HL-60 (cell line): Measurements from ENCODE around the gene TRPM1.

Source experiments
- CTCF ChIP-seq: IDR thresholded peaks from one replicate; pipeline ENCODE4 v1.5.1; 2011; ENCODE audit warnings: low read length, control low read depth, inconsistent platforms; ENCODE audit not compliant: insufficient read depth
- POLR2AphosphoS5 ChIP-seq: IDR thresholded peaks from 2 replicates; pipeline ENCODE4 v1.6.1; 2012; ENCODE audit warnings: low read depth
- REST ChIP-seq: IDR thresholded peaks from 2 replicates; pipeline ENCODE4 v1.6.1; 2012; ENCODE audit warnings: low read depth; ENCODE audit not compliant: insufficient replicate concordance

- TF ChIP-seq REST, result no peak
- no peak for TF ChIP-seq CTCF
- TF ChIP-seq POLR2AphosphoS5, result no peak
Measured at GRCh38 chr15:31047437-31047836, 54.1 kb downstream of the TRPM1 start.
